Pancreas (tissue), 10 donors: ENCODE data around the gene FBXO3. TPM values are rescaled to one million over a fixed set of nuclear protein-coding genes. Genes with fewer than 3 reads are reported as not detected.
A peak's percentile ranks its signal among the peaks of the same experiment; 100 is the strongest.

Experiments
- ATAC-seq, 4 donors: fragments of 200-7000 bp; cut with Tn5 transposase; one replicate each; pipeline versions ENCODE4 v1.8.0 to v1.9.1; 2020; ENCODE audit warnings: mild to moderate bottlenecking in 4 of 4, moderate library complexity in 4 of 4
- DNase-seq, 6 donors: peaks; one replicate each; pipeline ENCODE4 v3.0.0-alpha.2; 2020
- FAIRE-seq: peaks from 2 replicates; lab custom pipeline; 2012; peaks lifted over from hg19 to GRCh38; lab: Jason Lieb, UNC
- H3K27ac ChIP-seq, 4 donors: fragments of 200-600 bp; sonication (generic); 1 replicate in 3 of 4; 2 replicates in 1 of 4; pipeline versions ENCODE4 v1.5.0 to v1.8.0; 2020
- H3K27me3 ChIP-seq, 4 donors: fragments of 200-600 bp; one replicate each; pipeline ENCODE4 v1.8.0; 2021
- H3K36me3 ChIP-seq, 3 donors: fragments of 200-600 bp; sonication (generic) in 1 of 3; one replicate each; pipeline versions ENCODE4 v1.5.0 to v1.8.0; 2020 to 2021
- H3K4me1 ChIP-seq, 3 donors: fragments of 200-600 bp; one replicate each; pipeline ENCODE4 v1.8.0; 2021
- H3K4me3 ChIP-seq, 4 donors: fragments of 200-600 bp; sonication (generic) in 2 of 4; one replicate each; pipeline versions ENCODE4 v1.5.0 to v1.8.0; 2020 to 2021
- H3K9me3 ChIP-seq, 4 donors: fragments of 200-600 bp; one replicate each; pipeline ENCODE4 v1.8.0; 2021
- WGBS, 2 donors: extraction: QIAGEN DNeasy Blood & Tissue Kit; methylation state at CpG; one replicate each; pipeline ENCODE4 v1.1.7; 2013; 5-methylcytosine and 5-hydroxymethylcytosine counted together
- intact Hi-C, 3 donors: fragments of 100-400 bp; cut with DNase I; formaldehyde crosslinking; loops; one replicate each; pipeline versions ENCODE4 v1.11.1 to v1.14.2; 2022
- polyA plus RNA-seq, 2 donors: library from polyadenylated mRNA; stranded (reverse); fragments of 200-250 nt; gene quantifications; one replicate each; pipeline ENCODE4 v1.2.3, GENCODE V29; 2013
- total RNA-seq, 6 donors: library from RNA; stranded (reverse); fragmentation: NEBNext Ultra II Directional in 4 of 6; extraction: Animal tissue kit (Norgen Biotek cat#: 25700) in 4 of 6; gene quantifications; one replicate each; pipeline versions ENCODE4 v1.2.1 to v1.2.4, GENCODE V29; 2021 to 2023
- TF ChIP-seq, protein P1 (sequence below), 4 donors: fragments of 200-600 bp; sonication (generic) in 3 of 4; IDR thresholded peaks; one replicate each; pipeline versions ENCODE4 v1.5.0 to v1.8.0; 2021; ENCODE audit warnings: antibody characterized with exemption in 4 of 4
- donor health status: healthy with polysubstance abuse.
- donor health status: DM: no; HTN: no; CAD: no; lungs with moderate emphysema.
- donor health status: DM: no; HTN: no; CAD: no.
- donor health status: control.
- donor health status: control.
- donor health status: Bipolar disorder and iron deficiency.
- donor health status: DM: yes; HTN: yes; CAD: no.
- donor health status: DM: no; HTN: no; CAD: no.
- donor health status: DM: no; HTN: no; CAD: no.
- donor health status: DM: yes; HTN: yes; CAD: no.

FBXO3 gene
- total and polyA plus RNA-seq, 8 donors, result 12.2 to 26.6 (median 16.4) TPM

DNA sequence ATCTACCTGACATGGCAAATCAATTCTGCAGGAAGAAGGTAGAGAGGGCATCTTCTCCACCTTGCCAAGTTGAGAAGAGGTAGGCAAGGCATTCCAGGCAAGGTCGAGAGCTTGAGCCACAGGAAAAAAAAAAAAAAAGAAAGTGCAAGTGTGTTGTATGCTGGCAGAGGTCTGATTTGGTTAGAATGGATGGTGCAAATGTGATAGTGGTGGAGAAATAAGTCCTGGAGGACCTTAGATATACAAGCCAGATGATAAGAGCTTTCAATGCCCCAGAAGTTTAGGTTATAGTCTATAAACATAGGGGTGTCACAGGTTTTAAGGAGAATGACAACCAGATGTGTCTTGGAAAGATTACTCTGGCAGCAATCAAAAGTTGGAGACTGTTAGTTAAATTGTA, 1.4 kb downstream of the FBXO3 start:
- peaks cover 0 to 13% (median 11%) of the 10 kb centered on the region in 3 donors for H3K36me3 ChIP-seq
- intact Hi-C loops, result no loop called here
- peak overlapping the region in 1 of 4 donors; percentile 81 for H3K4me3 ChIP-seq
- ATAC-seq, result no peak
- H3K9me3 ChIP-seq, result no peaks in the 10 kb centered on the region
- 19 to 39% methylated on average over 1 of the region's 1 CpG for WGBS, 2 donors
- no peak for FAIRE-seq
- no peak for DNase-seq
- TF ChIP-seq, protein P1, sequence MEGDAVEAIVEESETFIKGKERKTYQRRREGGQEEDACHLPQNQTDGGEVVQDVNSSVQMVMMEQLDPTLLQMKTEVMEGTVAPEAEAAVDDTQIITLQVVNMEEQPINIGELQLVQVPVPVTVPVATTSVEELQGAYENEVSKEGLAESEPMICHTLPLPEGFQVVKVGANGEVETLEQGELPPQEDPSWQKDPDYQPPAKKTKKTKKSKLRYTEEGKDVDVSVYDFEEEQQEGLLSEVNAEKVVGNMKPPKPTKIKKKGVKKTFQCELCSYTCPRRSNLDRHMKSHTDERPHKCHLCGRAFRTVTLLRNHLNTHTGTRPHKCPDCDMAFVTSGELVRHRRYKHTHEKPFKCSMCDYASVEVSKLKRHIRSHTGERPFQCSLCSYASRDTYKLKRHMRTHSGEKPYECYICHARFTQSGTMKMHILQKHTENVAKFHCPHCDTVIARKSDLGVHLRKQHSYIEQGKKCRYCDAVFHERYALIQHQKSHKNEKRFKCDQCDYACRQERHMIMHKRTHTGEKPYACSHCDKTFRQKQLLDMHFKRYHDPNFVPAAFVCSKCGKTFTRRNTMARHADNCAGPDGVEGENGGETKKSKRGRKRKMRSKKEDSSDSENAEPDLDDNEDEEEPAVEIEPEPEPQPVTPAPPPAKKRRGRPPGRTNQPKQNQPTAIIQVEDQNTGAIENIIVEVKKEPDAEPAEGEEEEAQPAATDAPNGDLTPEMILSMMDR (IDR thresholded peaks at IDR 0.05), result no peak
- H3K27ac ChIP-seq, result no peak overlapping the region
- H3K4me1 ChIP-seq, result peaks cover 9 to 33% (median 18%) of the 10 kb centered on the region in 3 donors
- no peaks in the 10 kb centered on the region for H3K27me3 ChIP-seq

GRCh38 chr11:33772300-33772699, 2.0 kb downstream of the FBXO3 start:
- Histone ChIP-seq H3K27ac (no peak overlapping the region), H3K4me1 (peaks cover 9 to 33% (median 18%) of the 10 kb centered on the region in 3 donors), H3K9me3 (no peaks in the 10 kb centered on the region), H3K27me3 (no peaks in the 10 kb centered on the region), H3K36me3 (peaks cover 0 to 18% (median 16%) of the 10 kb centered on the region in 3 donors), H3K4me3 (no peak overlapping the region)
- ATAC-seq (peak in 1 of 4 donors; percentile 22), FAIRE-seq (no peak), DNase-seq (peak in 1 of 6 donors; percentile 13)
- TF ChIP-seq, protein P1 (IDR thresholded peaks at IDR 0.05), result no peak
- 67 to 82% methylated on average over 4 of the region's 4 CpGs for WGBS, 2 donors
- intact Hi-C loops, result no loop called here

GRCh38 chr11:33770236-33770635, 4.1 kb downstream of the FBXO3 start:
- H3K4me3 ChIP-seq, result no peak overlapping the region
- ATAC-seq (no peak), FAIRE-seq (no peak), DNase-seq (no peak)
- intact Hi-C loops, result no loop called here
- no peak overlapping the region for H3K27ac ChIP-seq
- TF ChIP-seq, protein P1 (IDR thresholded peaks at IDR 0.05), result no peak
- peaks cover 9 to 33% (median 13%) of the 10 kb centered on the region in 3 donors for H3K4me1 ChIP-seq
- H3K36me3 ChIP-seq, result peaks cover 0 to 20% (median 19%) of the 10 kb centered on the region in 3 donors
- no peaks in the 10 kb centered on the region for H3K9me3 ChIP-seq
- H3K27me3 ChIP-seq, result no peaks in the 10 kb centered on the region
- WGBS, 2 donors, result 25 to 29% methylated on average over 2 of the region's 2 CpGs

DNA sequence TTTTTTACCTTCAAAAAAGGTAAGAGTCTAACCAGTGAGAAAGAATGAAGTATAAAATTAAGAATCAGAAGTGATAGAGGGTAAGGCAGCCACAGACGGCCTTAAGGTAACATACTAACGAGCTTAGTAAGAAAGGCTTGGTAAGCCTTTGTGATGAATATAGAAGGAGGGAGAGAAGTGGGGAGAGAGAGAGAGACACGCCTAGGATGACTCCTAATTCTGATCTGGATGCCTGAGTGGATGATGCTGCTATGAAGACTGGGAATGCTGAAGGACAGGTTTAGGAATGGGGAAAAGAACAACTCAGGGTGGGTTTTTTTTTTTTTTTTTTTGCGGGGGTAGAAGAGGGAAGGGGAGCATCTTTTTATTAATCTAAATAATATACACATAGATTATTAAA, 4.8 kb downstream of the FBXO3 start:
- no peak for DNase-seq
- FAIRE-seq, result no peak
- H3K4me1 ChIP-seq, result peaks cover 9 to 33% (median 13%) of the 10 kb centered on the region in 3 donors
- no peak overlapping the region for H3K27ac ChIP-seq
- H3K36me3 ChIP-seq, result peaks cover 0 to 26% (median 22%) of the 10 kb centered on the region in 3 donors
- intact Hi-C loops, result no loop called here
- TF ChIP-seq, protein P1 (IDR thresholded peaks at IDR 0.05), result no peak
- no peaks in the 10 kb centered on the region for H3K27me3 ChIP-seq
- no peak overlapping the region for H3K4me3 ChIP-seq
- 84 to 89% methylated on average over 4 of the region's 4 CpGs for WGBS, 2 donors
- H3K9me3 ChIP-seq, result no peaks in the 10 kb centered on the region
- ATAC-seq, result no peak

- Histone ChIP-seq H3K4me1 (peaks cover 6 to 24% (median 7%) of the 10 kb centered on the region in 3 donors), H3K36me3 (peaks cover 0 to 34% (median 28%) of the 10 kb centered on the region in 3 donors), H3K4me3 (no peak overlapping the region), H3K27ac (no peak overlapping the region), H3K9me3 (no peaks in the 10 kb centered on the region), H3K27me3 (no peaks in the 10 kb centered on the region)
- TF ChIP-seq, protein P1 (IDR thresholded peaks at IDR 0.05), result no peak
- WGBS, 2 donors, result 87 to 90% methylated on average over 4 of the region's 4 CpGs
- FAIRE-seq (no peak), ATAC-seq (no peak), DNase-seq (no peak)
- intact Hi-C loops, result no loop called here
Observed at GRCh38 chr11:33767624-33768023, 6.7 kb downstream of the FBXO3 start.
